Fibroblast of skin of back (primary cell): ENCODE results near the gene TCF4.

Experiments used
- DNase-seq: peaks from one replicate; pipeline ENCODE4 v3.0.0-alpha.2; 2013

Gene TCF4

DNA sequence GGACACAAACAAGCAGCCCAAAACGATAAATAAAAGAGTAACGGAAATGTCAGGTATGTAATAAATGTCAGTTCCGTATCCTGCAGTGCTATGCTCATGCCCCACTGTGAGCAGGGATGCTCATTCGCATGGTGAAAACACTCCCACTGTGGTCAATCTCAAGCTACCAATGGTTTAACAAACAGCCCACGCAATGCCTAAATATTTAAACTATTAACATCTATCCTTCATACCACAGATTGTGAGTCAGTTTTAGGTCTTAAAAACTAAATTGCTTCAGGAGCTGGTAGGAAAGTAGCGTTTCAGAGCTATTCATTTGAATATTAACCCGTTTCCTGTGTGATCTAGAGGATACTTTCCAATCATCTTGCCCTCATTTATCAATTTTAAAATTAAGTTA, 207.4 kb downstream of the TCF4 start:
- peak; percentile 53 for DNase-seq

GRCh38 chr18:55376387-55376786, 211.6 kb downstream of the TCF4 start:
- DNase-seq: no peak

- DNase-seq: no peak
Observed at GRCh38 chr18:55375930-55376329, 212.1 kb downstream of the TCF4 start.

DNA sequence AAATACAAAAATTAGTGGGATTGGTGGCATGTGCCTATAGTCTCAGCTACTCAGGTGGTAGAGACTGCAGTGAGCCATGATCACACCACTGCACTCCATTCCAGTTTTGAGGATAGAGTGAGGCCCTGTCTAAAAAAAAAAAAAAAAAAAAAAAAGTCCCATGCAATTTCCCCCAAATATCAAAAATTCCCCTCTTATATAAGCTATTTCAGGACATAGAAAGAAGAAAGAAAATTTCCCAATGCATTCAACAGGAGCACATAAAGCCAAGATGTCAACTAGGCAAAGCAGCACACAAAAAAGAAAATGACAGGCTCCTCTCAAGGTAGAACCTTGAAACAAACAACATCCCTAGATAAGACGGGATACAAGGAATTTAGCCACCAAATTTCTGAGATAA, 213.3 kb downstream of the TCF4 start:
- DNase-seq: no peak

- no peak for DNase-seq
Observed at GRCh38 chr18:55372209-55372608, 215.8 kb downstream of the TCF4 start.

DNA sequence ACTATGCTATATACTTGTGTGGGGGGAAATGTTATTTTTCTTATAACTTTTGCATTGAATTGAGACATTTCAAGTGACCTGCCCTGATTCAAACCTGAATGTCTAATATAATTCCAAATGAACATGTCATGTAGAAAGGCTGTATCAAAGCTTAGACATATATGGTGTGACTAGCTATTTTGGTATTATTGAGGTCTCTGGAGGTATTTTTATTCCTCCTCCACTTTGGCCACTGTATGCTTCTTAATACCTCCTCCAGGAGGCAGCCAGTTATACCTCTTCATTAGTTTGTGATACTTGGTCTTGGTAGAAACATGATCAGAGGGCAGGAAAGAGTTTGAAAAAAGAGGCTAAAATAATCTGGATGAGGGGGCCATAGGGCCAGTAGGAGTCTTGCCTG, 217.1 kb downstream of the TCF4 start:
- peak; percentile 15 for DNase-seq

DNA sequence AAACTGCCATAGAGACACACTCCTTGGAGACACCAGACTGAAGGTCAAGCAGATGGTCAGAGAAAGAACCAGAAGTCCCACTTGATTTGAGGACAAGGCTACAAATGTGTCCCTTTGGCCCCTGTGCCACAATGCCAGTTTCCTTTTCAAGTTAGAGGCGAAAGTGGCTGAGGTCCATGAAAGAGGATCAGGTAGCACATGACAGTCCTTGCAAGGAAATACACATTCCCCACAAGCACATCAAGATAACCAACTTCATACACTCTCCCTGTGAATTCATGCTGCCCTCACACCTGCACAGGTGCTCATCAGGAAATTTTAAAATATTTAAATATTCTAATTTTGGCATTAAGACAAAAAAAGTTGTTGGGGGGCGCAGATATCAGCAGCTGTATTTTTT, 218.6 kb downstream of the TCF4 start:
- DNase-seq: no peak

- DNase-seq: no peak
Observed at GRCh38 chr18:55365342-55365741, 222.7 kb downstream of the TCF4 start.

GRCh38 chr18:55362303-55362702, 225.7 kb downstream of the TCF4 start:
- DNase-seq: no peak

DNA sequence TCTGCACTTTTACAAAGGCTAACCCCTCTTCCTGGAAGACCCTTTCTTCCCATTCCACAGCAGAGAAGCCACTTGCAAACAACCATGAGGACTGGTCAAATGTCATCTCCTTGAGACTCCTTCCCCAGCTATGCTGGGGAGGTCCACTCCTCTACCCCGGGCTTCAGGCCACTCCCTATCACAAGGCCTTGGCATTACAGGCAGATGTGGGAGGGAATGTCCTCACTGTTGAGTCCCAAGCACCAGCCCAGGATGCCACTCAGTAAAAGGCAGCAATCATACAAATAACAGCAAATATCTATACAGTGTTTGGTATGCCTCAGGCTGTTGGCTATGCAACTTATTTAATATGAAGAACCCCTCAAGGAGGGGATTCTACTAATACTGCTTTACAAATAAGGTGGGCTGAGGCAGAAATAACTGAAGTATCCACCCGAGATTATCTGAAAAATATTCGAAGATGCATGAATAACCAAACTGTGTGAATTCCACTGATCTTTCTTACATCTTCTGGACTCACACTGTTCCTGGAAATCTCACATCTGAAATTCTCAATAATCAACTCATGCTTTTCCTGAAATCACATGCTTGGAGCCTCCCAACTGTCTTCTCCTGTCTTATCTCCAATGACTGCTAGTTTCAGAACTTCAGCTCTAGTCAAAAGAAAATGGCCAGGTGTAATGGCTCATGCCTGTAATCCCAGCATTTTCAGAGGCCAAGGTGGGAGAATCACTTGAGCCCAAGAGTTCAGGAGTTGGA, 226.3 kb downstream of the TCF4 start:
- DNase-seq: no peak

DNA sequence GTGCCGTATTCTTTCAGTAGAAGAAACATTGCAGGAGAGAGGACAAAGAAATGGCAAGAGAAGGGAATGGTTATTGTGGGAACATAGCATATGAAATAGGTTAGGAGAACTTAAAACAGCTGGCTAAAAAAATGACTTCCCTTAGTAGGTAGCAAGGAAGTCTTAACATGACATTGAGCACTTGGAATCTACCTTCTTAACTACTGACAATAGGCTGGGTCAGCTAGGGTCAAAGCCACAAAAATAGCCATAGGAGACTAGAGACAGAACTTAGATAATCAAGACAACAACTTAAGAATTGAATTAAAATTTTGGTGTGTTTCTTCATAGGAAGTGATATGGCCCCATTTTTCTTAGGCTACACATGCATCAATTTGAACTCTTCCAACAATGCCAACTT, 227.9 kb downstream of the TCF4 start:
- DNase-seq: no peak

- no peak for DNase-seq
Observed at GRCh38 chr18:55356815-55357214, 231.2 kb downstream of the TCF4 start.

DNA sequence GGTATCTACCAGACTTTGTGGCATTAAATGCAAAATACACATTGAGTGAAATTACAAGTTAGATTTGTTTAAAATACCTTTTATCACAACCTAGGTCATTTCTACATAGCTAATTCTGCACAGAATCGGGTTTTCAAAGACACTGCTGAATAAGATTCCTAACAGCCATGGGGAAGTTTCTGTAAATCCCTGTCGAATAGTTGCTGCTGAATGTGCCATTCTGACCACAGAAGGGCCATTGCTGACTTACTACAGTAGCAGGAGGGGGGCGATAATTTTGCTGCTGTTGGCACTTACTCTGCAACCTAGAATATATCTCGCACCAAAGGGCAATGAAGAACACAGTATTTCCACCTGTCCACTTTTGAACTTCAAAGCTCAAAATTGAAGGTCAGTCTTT, 232.8 kb downstream of the TCF4 start:
- no peak for DNase-seq

DNA sequence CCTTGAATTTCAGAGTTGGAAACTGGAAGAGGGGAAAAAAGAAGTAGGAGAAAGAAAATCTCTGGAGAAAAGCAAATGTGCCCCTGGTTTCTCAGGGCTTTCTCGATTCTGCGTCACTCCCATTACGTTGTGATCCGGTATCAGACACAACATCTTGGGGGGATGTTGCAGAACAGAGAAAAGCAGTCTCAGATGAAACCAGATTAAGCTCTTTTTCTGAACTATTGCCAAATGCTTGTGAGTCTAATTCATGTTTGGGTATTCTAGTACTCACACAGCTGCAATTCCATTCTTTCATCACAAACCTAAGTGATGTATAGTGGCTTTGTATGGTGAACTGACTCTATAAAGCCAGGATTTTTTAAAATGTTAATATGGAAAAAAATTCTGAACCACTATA, 233.2 kb downstream of the TCF4 start:
- peak; percentile 15 for DNase-seq

- no peak for DNase-seq
Observed at GRCh38 chr18:55353806-55354205, 234.2 kb downstream of the TCF4 start.

DNA sequence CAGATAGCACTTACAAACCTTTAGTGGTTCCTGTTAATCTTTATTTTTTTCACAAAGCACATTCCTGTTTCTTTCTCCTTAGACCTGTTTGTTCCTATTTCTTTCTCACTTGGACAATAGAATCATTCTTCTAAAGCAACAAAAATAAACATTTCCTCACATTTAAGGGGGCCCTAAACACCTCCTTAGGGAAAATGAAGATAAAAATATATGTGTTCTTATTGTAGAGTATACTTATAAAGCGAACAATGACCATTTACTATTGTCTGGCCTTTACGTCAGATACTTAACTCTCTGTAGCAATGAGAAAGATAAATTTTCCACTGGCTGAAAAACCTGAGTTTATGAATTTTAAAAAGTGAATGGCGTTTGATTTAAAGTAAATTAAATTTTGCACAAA, 234.6 kb downstream of the TCF4 start:
- no peak for DNase-seq

- DNase-seq: peak; percentile 17
Observed at GRCh38 chr18:55351980-55352714, 235.8 kb downstream of the TCF4 start.

DNA sequence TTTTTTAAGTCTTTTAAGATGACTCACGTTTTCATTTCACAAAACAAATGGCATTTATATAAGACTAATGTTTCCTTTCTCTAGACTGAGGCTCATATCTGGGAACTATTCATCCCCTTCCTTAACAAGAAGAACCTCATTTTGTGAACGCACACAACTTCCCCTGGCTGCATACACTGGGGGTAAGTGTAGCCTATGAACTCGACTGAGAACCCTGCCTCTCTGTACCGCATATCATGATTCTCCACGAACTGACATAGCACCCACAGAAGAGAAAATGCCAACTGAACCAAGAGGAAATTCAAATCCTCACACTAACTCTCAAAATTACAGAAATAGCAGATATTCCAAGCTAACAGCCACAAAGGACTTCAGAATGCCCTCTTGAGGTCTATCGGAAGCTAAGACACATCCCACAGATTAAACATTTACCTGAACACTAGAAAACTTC, 236.7 kb downstream of the TCF4 start:
- DNase-seq: peak; percentile 62

GRCh38 chr18:55349685-55350084, 238.3 kb downstream of the TCF4 start:
- no peak for DNase-seq

- DNase-seq: no peak
Observed at GRCh38 chr18:55346961-55347740, 240.8 kb downstream of the TCF4 start.

DNA sequence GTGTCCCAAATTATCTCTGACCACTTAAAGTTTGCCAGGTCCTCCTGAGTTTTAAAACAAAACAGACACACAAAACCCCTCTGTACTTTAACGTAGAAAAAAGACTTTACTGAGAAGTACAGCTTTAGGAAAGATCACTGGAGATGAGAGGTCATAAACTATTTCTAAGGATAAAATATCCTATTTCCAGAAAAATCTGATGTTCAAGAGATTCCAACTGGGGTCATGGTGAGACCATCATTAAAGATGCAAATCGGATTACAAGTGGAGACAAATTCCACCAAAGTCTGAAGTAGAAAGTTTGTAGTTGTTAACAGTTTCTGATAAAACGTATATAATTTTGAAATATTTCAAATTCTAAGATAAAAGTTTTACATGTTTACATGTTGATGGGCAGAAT, 241.6 kb downstream of the TCF4 start:
- DNase-seq: no peak

GRCh38 chr18:55345103-55345950, 242.7 kb downstream of the TCF4 start:
- no peak for DNase-seq
